Tibial artery (tissue), 4 donors: Measurements from ENCODE around the gene BEST3.
"Not testable (repeated sequence)": the region's sequence is repeated elsewhere in the genome, so short reads cannot be mapped to it uniquely, and the experiment has no call there.

ENCODE experiments used
- DNase-seq, 2 donors: peaks; one replicate each; pipeline ENCODE4 v3.0.0-alpha.2; 2019
- H3K27ac ChIP-seq, 2 donors: fragments of 200-600 bp; sonication (generic) in 1 of 2; 1 replicate in 1 of 2; 2 replicates in 1 of 2; pipeline ENCODE4 v1.5.1; 2018 to 2019; ENCODE audit warnings: mild to moderate bottlenecking in 1 of 2
- H3K27me3 ChIP-seq, 2 donors: fragments of 200-600 bp; sonication (generic) in 1 of 2; one replicate each; pipeline versions ENCODE4 v1.5.1 to v1.6.0; 2016 to 2019
- H3K36me3 ChIP-seq, 3 donors: fragments of 200-600 bp; sonication (generic) in 2 of 3; one replicate each; pipeline ENCODE4 v1.5.1; 2016 to 2019; ENCODE audit warnings: mild to moderate bottlenecking in 2 of 3
- H3K4me1 ChIP-seq, 4 donors: fragments of 200-600 bp; sonication (generic) in 2 of 4; 1 replicate in 3 of 4; 2 replicates in 1 of 4; pipeline ENCODE4 v1.5.1; 2016 to 2019
- H3K4me3 ChIP-seq, 2 donors: fragments of 200-600 bp; sonication (generic) in 1 of 2; 1 replicate in 1 of 2; 2 replicates in 1 of 2; pipeline ENCODE4 v1.5.1; 2018 to 2019; ENCODE audit warnings: mild to moderate bottlenecking in 2 of 2
- H3K9me3 ChIP-seq, 3 donors: fragments of 200-600 bp; sonication (generic) in 1 of 3; one replicate each; pipeline ENCODE4 v1.5.1; 2016 to 2019
- intact Hi-C: fragments of 100-400 bp; cut with DNase I; formaldehyde crosslinking; loops from one replicate; pipeline ENCODE4 v1.15.0; 2023; ENCODE audit warnings: low total_unique reads
- TF ChIP-seq, protein P1 (sequence below), 2 experiments: fragments of 200-600 bp in 1 of 2; fragments of 450-650 bp in 1 of 2; IDR thresholded peaks; one replicate each; pipeline ENCODE4 v1.5.1; 2017 to 2019; ENCODE audit warnings: antibody characterized with exemption in 2 of 2, mild to moderate bottlenecking in 1 of 2, moderate library complexity in 1 of 2

BEST3 gene

DNA sequence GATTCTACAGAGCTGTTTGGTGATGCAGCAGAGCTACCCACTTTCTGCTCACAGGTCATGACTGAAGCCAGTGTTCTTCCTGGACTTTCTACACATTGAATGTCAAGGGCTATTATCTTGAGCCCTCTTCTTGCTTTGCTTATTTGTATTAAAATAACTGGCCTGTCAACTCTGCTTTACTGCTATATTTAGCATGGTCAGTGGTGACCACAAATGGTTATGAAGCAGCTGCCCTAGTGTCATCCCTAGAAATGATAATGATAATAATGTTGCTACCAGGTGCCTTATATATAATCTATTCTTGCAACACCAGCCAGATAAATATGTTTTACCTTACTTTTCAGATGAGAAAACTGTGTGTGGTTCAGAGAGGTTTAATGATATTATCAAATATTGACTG lies 85.8 kb downstream of the BEST3 start:
- Histone ChIP-seq H3K36me3 (no peaks in the 10 kb centered on the region), H3K4me3 (no peak overlapping the region), H3K27me3 (no peaks in the 10 kb centered on the region), H3K4me1 (no peaks in the 10 kb centered on the region), H3K27ac (no peak overlapping the region), H3K9me3 (no peaks in the 10 kb centered on the region)
- intact Hi-C loops = no loop called here
- TF ChIP-seq, protein P1, sequence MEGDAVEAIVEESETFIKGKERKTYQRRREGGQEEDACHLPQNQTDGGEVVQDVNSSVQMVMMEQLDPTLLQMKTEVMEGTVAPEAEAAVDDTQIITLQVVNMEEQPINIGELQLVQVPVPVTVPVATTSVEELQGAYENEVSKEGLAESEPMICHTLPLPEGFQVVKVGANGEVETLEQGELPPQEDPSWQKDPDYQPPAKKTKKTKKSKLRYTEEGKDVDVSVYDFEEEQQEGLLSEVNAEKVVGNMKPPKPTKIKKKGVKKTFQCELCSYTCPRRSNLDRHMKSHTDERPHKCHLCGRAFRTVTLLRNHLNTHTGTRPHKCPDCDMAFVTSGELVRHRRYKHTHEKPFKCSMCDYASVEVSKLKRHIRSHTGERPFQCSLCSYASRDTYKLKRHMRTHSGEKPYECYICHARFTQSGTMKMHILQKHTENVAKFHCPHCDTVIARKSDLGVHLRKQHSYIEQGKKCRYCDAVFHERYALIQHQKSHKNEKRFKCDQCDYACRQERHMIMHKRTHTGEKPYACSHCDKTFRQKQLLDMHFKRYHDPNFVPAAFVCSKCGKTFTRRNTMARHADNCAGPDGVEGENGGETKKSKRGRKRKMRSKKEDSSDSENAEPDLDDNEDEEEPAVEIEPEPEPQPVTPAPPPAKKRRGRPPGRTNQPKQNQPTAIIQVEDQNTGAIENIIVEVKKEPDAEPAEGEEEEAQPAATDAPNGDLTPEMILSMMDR (IDR thresholded peaks at IDR 0.05) = no peak
- no peak for DNase-seq

DNA sequence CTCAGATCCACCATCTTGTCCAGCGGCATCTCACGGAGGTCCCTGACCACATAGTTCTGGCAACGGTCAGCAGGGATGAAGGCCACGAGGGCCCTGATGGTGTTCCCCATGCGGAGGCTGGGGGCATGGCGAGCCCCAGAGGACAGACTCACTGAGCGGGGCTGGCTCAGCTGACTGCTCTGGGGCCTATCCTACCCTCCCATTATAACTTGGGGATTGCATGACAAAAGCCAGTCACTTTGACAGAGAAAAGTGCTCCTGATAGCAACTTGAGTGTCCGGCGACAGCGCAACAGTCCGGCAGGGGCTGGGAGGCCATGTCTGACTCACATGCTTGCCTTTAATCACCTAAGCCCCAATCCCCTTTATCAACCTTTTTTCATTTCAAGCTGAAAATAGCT lies 88.4 kb downstream of the BEST3 start, which contains the start of gene LRRC10:
Gene LRRC10, minus strand, starts transcription at position 179 of the 400 bp plus-strand sequence. Its CDS starts 69 bp downstream, at position 110.
- DNase-seq = no peak
- Histone ChIP-seq H3K27me3 (no peaks in the 10 kb centered on the region), H3K36me3 (no peaks in the 10 kb centered on the region)

DNA sequence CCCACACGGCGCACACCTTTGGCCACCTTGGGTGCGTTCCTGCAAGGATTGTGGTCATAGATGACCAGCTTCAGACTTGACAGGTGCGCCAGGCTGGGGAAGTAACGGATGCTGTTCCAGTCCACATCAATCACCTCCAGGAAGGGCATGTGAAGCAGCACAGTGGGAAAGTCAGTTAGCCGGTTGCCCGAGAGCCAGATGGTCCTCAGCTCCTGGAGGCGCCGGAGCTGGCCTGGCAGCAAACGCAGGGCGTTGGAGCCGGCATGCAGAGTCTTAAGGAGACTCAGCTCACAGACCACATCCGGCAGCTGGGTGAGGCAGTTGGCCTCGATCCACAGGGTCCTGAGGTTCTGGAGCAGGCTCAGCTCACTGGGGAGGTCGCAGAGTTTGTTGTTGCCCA lies 89.0 kb downstream of the BEST3 start:
- Histone ChIP-seq H3K27me3 (no peaks in the 10 kb centered on the region), H3K9me3 (no peaks in the 10 kb centered on the region), H3K4me3 (no peak overlapping the region), H3K36me3 (no peaks in the 10 kb centered on the region), H3K4me1 (no peaks in the 10 kb centered on the region), H3K27ac (no peak overlapping the region)
- no peak for DNase-seq
- intact Hi-C loops = no loop called here
- TF ChIP-seq, protein P1 (IDR thresholded peaks at IDR 0.05) = no peak

More for the DNA sequence above, 88.4 kb downstream of the BEST3 start, which contains the start of gene LRRC10:
- TF ChIP-seq, protein P1 (IDR thresholded peaks at IDR 0.05) = no peak
- no peak within 1 kb of the TSS for H3K27ac ChIP-seq
- H3K9me3 ChIP-seq = no peaks in the 10 kb centered on the region
- intact Hi-C loops = no loop called here
- H3K4me1 ChIP-seq = no peaks in the 10 kb centered on the region
- no peak within 1 kb of the TSS for H3K4me3 ChIP-seq

DNA sequence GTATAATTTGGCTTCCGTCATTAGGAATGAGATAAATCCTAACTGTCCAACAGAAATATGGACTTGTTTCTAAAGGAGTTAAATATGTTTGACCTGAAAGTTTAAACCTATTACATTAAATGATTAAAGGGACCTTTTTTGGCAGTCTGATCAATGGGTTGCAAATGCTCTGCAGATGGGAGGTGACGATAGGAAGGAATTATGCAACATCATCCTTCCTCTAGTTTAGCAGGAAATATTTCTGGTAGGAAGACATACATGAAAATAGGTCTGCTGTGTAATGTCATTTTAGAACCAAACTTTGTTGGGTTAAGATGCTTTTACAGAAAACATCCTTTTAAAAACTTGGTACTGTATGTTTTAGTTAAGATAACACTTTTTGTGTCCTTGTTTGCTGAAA lies 91.0 kb downstream of the BEST3 start:
- H3K27me3 ChIP-seq = no peaks in the 10 kb centered on the region
- no peak overlapping the region for H3K27ac ChIP-seq
- TF ChIP-seq, protein P1 (IDR thresholded peaks at IDR 0.05) = no peak
- no peak overlapping the region for H3K4me3 ChIP-seq
- no peak for DNase-seq
- H3K9me3 ChIP-seq = no peaks in the 10 kb centered on the region
- no peaks in the 10 kb centered on the region for H3K4me1 ChIP-seq
- H3K36me3 ChIP-seq = peaks cover 4 to 6% (median 5%) of the 10 kb centered on the region in 3 donors
- intact Hi-C loops = no loop called here

DNA sequence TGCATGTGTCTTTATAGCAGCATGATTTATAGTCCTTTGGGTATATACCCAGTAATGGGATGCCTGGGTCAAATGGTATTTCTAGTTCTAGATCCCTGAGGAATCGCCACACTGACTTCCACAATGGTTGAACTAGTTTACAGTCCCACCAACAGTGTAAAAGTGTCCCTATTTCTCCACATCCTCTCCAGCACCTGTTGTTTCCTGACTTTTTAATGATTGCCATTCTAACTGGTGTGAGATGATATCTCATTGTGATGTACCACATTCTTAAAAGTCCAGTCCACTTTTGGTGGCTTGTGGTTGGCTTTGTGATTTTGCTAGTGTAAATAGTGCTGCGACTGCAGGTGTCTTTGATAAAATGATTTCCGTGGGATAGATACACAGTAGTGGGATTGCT lies 94.8 kb downstream of the BEST3 start:
- intact Hi-C loops, H3K27me3 ChIP-seq, H3K4me1 ChIP-seq, H3K9me3 ChIP-seq, DNase-seq, H3K27ac ChIP-seq, H3K4me3 ChIP-seq: not testable (repeated sequence)
- peaks cover 39 to 44% (median 41%) of the 10 kb centered on the region in 3 donors for H3K36me3 ChIP-seq
